ENCODE measurements around the gene GALC.

GALC gene

DNA sequence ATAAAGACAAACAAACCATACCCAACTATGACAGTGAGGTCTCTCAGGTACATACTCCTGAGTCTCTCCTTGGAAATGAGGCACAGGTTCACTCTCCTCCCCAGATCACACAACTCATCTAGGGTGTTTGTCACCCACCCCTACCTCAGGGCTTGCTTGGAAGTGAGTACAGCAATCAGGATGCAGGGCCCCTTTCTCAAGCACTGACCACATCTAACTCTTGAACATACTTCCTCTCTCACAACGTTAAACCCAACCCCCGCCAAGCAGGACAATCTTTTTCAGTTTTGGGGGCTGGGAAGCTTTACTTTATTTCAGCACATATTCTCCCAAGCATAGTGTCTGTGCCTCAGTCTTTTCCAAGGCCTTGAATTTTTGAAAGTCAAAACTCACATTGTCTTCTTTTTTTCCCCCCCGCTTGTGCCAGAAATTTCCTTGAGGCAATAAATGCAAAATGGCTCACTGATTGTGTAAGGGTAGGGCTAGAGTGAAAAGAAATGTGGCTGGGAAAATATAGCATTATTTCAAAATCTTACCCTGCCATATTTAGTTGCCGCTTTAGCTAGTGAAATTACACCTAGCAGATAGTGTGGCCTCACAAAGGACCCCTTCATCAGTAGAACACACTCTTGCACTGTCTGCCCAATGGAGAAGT lies 9.6 kb upstream of the GALC start:
- H3K4me3 ChIP-seq (ENCODE audit: low read depth, low read length) = no peak overlapping the region
- no peak for DNase-seq (ENCODE audit: low read depth)
- TF ChIP-seq, protein P1, sequence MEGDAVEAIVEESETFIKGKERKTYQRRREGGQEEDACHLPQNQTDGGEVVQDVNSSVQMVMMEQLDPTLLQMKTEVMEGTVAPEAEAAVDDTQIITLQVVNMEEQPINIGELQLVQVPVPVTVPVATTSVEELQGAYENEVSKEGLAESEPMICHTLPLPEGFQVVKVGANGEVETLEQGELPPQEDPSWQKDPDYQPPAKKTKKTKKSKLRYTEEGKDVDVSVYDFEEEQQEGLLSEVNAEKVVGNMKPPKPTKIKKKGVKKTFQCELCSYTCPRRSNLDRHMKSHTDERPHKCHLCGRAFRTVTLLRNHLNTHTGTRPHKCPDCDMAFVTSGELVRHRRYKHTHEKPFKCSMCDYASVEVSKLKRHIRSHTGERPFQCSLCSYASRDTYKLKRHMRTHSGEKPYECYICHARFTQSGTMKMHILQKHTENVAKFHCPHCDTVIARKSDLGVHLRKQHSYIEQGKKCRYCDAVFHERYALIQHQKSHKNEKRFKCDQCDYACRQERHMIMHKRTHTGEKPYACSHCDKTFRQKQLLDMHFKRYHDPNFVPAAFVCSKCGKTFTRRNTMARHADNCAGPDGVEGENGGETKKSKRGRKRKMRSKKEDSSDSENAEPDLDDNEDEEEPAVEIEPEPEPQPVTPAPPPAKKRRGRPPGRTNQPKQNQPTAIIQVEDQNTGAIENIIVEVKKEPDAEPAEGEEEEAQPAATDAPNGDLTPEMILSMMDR (IDR thresholded peaks at IDR 0.05; ENCODE audit: control insufficient read depth, extremely low read depth, insufficient read depth) = no peak

DNA sequence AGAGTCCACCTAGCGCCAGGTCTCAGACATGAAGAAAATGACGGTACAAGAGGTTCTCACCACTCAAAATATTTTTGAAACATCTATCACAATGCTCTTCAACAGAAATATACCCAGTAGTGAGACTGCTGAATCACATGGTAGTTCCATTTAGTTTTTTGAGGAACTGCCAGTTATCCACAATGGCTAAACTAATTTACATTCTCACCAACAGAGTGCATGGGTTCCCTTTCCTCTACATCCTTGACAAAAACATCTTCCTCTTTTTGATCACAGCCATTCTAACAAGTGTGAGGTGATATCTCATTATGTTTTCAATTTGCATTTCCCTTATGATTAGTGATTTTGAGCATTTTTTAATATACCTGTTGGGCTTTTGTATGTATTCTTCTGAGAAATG lies 6.3 kb upstream of the GALC start:
- DNase-seq (ENCODE audit: low read depth) = no peak
- no peak overlapping the region for H3K4me3 ChIP-seq (ENCODE audit: low read depth, low read length)
- TF ChIP-seq, protein P1 (IDR thresholded peaks at IDR 0.05; ENCODE audit: control insufficient read depth, extremely low read depth, insufficient read depth) = no peak

DNA sequence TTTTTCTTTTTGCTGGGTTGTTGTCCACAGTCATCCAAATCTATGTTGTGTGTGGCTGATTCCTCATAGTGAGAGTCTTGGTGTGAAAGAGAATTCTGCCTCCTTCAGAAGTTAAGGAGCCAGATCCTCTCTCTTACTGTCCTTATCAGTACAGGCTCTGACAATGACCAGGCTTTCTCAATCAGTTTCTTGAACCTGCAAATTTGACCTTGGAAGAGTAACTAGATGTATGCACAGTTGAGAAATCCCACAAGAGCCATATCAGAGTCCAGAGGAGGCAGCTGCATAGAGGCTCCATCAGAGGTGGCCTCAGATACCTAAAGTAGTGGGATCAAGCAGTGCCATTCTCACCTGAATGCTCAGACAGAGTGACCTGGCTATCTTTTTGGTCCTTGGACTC lies 5.5 kb upstream of the GALC start:
- no peak for DNase-seq (ENCODE audit: low read depth)
- TF ChIP-seq, protein P1 (IDR thresholded peaks at IDR 0.05; ENCODE audit: control insufficient read depth, extremely low read depth, insufficient read depth) = no peak
- no peak overlapping the region for H3K4me3 ChIP-seq (ENCODE audit: low read depth, low read length)

DNA sequence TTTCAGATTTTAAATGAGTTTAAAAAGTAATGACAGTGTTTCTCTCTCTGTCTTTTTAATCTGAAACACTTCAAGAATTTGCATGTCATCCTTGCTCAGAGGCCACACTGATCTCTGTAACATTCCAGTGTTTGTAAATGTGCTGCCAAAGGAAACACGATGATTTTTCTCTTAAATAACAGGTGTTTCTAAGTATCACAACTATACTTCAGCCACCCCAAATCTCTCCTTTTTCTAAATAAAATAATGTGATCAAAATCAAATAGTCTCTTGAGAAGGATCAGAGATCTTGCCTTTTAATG lies 3.3 kb upstream of the GALC start:
- DNase-seq (ENCODE audit: low read depth) = no peak
- H3K4me3 ChIP-seq (ENCODE audit: low read depth, low read length) = no peak overlapping the region
- TF ChIP-seq, protein P1 (IDR thresholded peaks at IDR 0.05; ENCODE audit: control insufficient read depth, extremely low read depth, insufficient read depth) = no peak

DNA sequence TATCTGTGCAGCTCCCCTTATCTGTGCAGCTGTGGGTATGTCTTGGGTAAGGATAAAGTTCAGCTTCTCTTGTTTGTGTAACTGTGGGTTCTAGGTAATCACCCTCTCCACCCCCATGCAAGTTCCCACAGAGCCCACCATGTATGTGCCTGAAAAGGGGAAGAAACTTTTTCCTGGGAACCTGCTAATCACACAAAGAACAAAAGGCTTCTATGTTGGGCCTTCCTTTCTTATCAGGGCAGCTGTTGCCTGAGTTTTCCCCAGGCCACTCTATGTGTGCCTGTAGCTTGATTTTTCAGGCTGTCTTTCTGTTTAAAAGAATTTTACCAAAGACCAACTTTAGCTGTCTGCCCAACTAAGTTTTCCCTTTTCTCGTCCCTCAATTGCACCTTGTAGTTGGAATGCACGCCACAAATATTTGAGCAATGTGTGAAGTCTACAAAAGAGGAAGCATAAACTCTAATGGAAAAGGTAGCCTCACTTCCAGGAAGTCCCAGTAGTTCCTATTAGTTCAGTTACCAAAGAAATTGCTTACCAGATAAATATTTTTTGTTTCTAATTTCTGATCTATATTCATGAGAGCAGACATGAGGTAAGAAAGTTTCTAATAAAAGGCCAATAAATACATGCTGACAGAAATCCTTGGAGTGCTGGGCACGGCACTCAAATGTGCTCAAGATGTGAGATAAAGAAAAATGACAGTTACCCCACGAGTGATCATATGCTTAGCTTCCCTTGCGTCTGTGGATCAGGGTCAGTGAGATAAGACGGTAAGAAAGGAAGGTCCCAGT lies 2.7 kb upstream of the GALC start:
- DNase-seq (ENCODE audit: low read depth) = no peak
- no peak overlapping the region for H3K4me3 ChIP-seq (ENCODE audit: low read depth, low read length)
- TF ChIP-seq, protein P1 (IDR thresholded peaks at IDR 0.05; ENCODE audit: control insufficient read depth, extremely low read depth, insufficient read depth) = no peak

DNA sequence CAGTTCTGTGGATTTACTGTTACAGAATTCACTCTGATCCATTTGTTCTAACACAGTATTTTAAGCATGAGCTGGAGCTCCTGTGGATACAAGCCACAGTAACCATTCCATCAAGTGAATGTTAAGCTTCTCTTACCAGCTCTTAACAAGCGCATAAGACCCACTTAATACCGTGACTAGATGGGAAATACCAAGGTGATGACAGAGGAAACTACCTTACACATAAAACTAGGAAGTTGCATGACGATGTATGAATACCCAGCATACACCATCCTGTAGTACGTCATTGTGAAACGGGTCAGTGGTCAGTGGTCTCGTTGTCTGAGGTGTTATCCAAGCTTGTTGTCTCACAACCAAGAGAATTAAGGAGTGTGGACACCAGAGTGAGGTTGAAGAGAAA lies 2.0 kb upstream of the GALC start:
- no peak overlapping the region for H3K4me3 ChIP-seq (ENCODE audit: low read depth, low read length)
- DNase-seq (ENCODE audit: low read depth) = no peak
- TF ChIP-seq, protein P1 (IDR thresholded peaks at IDR 0.05; ENCODE audit: control insufficient read depth, extremely low read depth, insufficient read depth) = no peak

DNA sequence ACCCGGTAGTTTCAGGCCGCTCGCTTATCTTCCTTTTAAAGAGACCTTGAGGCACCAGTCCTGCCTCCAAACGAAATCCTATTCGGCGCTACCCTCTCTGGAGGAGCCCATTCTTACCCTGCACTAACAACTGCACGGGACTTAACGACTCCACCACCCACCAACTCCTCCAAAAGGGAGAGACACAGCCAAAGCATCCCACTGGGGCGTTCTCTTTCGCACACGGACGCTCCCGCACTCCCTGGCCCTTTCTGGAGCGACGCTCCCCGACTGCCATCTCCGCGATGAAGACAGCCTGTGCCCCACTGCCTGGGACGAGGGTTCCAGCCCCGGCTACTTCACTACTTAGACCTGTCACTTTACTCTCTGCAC lies 650 bp downstream of the GALC start:
- H3K4me3 ChIP-seq (ENCODE audit: low read depth, low read length) = no peak overlapping the region
- TF ChIP-seq, protein P1 (IDR thresholded peaks at IDR 0.05; ENCODE audit: control insufficient read depth, extremely low read depth, insufficient read depth) = no peak
- no peak for DNase-seq (ENCODE audit: low read depth)
